Kidney tubule cell (primary cell): Measurements from ENCODE around the gene SPTY2D1.

ENCODE experiments used
- DNase-seq: peaks from one replicate; pipeline ENCODE4 v3.0.0-alpha.2; 2018; ENCODE audit warnings: low spot score

Gene SPTY2D1

GRCh38 chr11:18564149-18564548 is 70.0 kb downstream of the SPTY2D1 start:
- no peak for DNase-seq

- peak; percentile 6 for DNase-seq
Measured at GRCh38 chr11:18563090-18563730, 70.9 kb downstream of the SPTY2D1 start.
